GM19099 (cell line): ENCODE results near the gene TTC39B.

ENCODE experiments used
- POLR2A ChIP-seq: IDR thresholded peaks from 3 replicates; pipeline ENCODE4 v1.6.1; 2011; ENCODE audit warnings: low read depth; ENCODE audit not compliant: insufficient read length; ENCODE audit errors: extremely low read depth

The TTC39B gene

DNA sequence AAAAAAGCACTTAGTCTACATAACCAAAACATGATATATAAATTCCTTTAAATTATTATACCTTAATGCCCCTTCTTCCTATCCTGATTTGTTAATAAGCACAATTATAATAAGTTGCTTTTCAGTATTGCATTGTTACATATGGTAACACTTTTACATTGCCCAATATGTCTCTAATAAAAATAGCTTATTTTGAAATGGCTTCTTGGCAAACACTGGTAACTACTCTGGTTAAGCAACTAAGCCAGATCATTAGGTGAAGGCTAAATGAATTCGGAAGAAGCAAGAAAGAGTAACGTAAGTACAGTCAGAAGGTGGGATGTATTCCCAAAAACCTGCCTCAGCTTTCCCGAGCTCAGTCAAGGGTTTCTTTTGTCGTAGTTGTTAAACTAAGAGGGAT, 85.3 kb downstream of the TTC39B start:
- no peak for TF ChIP-seq POLR2A

DNA sequence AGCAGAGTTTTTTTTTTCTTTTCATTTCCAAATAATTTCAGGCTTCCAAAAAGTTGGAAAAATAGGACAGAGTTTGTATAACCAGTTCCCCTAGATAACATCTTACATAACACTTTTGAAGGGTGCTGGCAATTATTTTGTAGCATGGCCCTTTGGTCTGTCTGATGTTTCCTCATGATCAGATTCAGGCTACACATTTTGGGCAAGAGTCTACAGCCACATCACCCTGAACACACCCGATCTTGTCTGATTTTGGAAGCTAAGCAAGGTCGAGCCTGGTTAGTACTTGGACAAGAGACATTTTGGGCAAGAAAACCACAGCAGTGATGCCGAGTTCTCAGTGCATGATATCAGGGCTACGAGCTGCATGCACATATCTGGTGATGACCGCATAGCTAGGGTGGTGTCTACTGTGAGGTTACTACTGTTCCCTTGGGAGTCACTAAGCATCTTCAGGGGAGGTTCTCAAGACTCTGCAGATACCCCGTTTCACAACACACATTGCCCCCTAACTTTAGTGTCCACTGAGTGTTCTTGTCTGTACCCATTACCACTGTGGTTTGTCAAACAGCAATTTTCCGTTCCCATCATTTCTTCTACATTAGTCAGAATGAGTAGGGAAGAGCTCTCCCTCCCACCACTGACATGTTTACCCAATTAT, 86.2 kb downstream of the TTC39B start:
- TF ChIP-seq POLR2A = no peak

DNA sequence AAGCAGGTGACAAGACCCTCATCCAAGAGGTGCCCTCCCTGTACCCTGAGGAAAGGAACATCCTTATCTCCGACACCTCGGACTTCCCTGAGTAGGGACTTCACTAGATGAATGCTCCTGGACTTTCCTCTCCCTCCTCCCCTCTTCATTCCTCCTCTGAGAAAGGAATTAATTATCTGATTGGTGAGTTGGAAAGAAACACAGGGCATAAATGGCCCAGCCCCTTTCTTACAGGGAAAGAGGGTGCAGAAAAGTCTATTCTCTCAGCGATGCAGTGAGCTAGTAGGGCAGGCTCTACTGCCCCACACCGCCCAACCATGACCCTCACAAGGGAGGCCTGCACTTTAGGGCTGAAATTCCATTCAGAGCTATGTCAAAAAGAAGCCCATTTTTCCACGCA, 87.5 kb downstream of the TTC39B start:
- TF ChIP-seq POLR2A = no peak

DNA sequence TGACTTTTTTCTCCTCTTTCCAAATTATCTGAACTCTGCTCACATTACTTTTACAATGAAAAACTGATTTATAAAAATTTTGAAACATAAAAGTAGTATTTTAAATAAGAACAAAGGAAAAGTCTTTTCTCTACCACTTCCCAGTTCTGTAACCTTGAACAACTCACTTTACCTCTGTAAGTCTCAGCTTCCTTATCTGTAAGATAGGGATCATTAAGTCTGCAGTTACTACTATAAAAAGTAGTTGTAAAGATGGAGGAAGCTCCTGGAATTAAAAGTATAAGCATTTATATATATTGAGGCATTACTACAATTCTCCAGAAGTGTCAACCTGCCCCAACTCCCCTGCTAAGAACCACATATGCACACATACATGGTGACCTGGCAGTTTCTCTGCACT, 88.0 kb downstream of the TTC39B start:
- no peak for TF ChIP-seq POLR2A

DNA sequence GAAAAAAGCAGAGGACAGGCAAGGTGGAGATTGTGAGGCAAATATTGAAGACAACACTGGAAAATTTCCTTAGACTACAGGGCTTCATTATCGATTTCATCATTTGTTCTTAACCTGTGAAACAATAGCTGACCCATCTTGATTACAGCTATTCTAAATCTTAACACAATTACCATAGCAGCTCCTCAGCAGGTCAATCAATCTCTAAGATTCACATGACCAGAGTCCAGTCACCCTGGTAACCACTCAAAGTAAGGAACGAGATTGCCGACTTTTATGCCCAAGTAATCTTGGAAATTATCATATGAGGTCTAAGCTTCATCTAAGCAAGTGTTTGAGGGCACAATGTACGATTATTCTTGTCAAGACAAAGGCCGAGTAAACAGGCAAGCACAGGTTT, 93.8 kb downstream of the TTC39B start:
- TF ChIP-seq POLR2A = no peak

DNA sequence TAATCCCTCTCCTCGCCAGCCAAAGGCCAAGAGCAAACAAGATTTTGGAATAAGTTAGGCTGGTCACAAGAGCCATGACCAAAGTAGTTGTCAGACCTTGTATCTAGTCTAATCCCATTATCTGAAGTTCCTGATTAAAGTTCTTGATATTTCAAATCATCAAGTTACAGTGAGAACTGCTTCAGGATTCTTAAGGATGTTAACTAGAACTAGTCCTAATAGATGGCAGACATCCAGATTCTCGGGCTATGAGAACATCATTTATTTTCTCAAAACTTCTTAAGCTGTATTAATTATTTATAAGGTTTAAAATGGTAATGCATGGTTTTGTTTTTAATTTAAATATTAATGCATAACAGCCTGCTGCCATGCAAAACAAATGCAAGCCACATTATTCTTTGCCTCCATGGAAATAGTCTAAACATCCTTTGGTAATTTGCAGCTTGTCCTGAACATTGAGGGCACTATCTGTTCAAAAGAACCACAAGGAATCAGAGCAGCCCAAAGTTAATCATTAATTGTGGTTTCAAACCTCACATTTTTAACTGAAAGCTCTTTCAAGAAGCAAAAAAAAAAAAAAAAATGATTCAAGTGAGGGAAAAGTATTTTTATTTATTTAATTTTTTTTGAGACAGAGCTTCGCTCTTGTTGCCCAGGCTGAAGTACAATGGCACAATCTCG, 95.1 kb downstream of the TTC39B start:
- TF ChIP-seq POLR2A = no peak

DNA sequence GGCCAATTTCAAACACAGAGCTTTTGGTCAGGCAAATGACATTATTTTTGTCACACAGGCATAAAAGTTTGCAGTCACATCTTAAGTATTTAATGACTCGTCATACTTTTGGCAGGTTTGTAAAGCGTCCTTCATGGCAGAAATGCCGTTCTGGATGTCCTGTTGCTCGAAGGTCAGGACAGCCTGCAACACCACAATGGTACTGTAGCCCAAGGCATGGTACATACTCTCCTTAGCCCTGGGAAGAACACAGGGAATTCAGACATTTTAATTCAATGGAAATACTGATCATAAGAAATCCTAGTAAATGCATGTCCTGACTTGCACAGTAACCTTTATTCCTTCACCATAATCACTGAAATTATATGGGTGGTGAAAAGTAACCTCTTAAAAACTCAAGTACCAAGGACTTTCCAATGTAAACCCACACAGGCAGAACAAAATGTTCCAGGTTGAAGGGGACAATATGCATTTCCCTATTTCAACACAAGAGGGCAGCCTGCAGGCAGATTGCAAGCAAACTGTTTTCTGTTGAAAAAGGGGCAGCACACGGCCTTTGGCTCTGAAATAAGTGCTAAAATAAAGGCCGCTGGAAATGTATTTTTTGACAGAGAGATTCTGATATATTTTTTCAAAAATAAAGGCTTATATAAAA, 95.7 kb downstream of the TTC39B start:
- TF ChIP-seq POLR2A = no peak

DNA sequence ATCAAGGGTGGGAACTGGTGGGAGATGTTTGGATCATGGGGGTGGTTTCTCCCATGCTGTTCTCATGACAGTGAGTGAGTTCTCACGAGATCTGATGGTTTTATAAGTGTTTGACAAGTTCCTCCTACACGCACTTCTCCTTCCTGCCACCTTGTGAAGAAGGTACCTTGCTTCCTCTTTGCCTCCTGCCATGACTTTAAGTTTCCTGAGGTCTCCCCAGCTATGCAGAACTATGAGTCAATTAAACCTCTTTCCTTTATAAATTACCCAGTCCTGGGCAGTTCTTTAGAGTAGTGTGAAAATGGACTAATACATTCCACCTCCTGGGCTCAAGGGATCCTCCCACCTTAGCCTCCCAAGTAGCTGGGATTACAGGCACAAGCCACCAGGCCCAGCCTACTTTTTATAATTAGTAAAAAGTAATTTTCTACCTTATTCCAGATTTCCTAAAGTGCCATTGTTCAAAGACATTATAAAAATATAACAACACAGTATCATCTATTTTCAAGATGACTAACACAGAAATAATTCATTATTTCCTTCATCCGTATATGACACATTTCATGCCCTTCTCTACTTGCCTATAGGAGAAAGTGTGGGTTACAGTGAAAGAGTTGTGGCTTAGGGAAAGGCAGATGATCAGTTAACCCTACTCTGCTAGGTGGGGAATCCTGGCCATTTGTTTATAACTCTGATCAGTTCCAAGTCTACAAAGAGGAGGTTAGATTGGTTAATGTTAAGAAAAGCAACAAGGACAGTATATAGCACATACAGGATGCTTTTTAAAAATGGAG, 99.9 kb downstream of the TTC39B start:
- TF ChIP-seq POLR2A = no peak

DNA sequence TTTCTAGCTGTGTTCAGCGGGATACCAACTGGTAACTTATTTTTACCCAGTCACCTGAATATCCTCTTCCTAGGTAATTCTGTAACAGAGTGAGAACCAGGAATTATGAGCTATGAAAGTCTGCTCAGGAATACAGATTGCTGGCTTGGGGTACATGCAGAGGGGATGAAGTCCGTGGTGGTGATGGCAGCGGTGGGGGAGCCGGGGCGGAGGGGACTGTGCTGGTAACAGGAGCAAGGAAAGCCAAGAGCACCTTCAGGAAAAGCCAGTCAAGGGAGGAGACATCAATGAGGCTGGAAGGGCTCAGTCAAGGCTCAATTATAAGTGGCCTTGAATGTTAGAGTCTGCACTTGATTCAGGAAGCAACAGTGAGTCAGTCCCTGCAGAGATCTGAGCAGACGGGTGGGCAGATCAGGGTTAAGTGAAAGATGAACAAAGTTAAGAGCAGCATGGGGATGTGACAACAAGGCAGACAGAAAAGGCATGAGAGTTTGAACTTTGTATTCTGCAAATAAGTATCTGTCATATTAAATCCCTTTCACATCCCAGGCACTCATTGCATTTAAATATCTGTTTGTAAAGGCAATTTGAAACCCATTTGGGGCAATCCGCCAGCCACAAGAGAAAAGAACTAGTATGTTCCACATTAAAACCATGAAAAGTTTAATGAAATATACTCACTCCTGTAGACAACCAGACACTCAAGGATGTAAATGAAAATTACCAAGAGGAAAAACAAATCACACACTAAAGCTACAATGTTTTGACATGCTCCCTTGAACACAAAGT, 101.2 kb downstream of the TTC39B start:
- no peak for TF ChIP-seq POLR2A

DNA sequence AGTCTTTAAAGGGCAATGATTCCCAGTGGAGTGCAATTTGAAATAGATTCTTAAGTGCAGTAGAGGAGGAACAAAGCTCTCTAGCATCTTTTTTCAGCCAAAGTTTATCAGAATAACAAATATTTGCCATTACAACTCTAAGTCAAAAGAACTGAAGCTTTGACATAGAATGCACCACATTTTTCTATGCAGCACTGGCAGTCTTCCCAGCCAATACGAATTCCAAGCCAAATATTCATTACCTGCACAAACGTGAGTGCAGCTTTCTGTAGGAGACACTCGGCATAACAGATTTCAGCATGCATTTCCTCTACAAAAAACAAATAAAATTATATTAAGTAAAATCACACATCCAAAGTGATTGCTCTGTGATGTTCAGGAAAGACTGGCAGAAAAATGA, 103.4 kb downstream of the TTC39B start:
- TF ChIP-seq POLR2A = no peak

DNA sequence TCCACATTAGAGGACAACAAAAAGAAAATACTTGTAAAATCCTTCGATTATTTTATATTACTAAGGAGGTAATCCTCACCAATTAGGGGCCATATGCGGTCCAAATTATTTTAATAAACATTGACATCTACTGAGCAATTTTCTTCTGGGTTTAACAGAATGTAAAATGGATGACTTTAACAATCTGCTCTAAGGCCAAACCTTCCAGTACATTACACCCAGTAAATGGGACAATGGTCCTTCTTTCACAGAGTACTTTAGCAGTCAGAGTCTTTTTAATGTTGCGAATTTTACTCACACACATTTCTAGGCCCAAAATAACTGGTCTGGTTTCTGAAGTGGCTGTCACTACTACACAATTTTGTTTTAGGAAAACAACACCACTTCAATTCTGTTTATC, 106.9 kb downstream of the TTC39B start:
- TF ChIP-seq POLR2A = no peak

DNA sequence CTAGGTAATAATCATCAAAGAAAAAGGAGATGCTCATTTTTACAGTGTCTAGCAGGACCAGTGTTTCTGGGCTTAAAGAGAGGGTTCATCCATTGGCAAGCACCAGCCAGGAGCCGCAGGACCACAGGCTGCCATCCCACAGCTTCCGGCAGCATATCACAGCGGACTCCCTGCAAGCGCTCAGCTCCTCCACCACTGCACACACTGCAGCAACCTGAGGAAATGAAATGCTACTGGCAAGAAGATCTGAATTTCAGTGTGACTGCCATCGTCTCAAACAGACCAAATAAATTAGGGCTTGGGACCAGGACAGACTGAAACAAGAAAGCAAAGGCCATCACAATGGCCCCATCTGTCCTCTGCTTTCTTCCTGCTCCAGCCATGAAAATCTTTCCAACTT, 114.2 kb downstream of the TTC39B start:
- TF ChIP-seq POLR2A = no peak

DNA sequence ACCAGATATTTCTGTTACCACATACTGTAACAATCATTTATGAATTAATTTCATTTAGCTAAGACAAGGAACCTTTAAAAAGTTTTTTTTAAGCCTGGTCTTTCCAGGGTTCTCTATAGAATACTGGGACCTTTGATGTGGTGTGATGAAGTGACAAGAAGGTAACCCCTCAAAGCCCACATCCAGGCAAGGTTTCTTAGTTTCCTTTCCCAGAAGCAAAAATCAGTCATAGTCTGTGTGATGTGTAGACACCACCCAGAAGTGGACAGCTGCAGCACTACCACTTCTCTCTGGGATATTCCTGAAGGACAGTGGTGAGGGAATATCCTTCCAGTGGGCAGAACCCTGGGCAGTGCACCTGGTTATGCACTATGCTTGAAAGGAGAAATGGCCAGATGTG, 115.6 kb downstream of the TTC39B start:
- TF ChIP-seq POLR2A = no peak

DNA sequence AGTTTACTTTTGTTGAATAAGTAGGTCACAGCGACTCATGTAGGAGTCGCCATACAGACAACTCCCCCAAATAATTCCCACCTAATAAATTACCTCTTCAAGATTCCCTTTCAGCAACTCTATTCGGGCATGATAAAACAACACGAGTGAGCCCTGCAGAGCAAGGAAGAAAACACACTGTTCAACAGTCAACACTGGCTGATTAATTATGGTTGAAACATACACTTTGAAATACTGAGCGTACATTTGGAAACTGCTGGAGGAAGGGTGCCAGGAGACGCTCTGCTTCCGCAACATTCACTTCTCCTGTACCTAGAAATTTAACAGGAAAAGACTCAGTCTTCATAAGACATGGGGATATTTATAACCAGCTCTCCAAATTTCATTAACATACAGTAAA, 117.5 kb downstream of the TTC39B start:
- TF ChIP-seq POLR2A = no peak

DNA sequence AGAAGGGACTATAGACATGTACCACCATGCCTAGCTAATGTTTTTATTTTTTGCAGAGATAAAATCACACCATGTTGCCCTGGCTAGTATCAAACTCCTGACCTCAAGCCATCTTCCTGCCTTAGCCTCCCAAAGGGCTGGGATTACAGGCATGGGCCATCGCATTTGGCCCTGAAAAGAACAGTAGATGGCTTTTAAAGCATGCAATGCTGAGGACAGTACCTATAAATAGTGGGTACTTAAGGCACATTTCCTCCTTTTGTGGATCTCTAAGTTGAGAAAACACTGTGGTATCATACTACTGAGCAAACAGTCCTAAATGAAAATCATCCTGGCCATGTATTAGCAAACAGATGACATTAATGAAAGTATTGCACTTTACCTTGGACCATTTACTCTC, 119.4 kb downstream of the TTC39B start:
- TF ChIP-seq POLR2A = no peak

DNA sequence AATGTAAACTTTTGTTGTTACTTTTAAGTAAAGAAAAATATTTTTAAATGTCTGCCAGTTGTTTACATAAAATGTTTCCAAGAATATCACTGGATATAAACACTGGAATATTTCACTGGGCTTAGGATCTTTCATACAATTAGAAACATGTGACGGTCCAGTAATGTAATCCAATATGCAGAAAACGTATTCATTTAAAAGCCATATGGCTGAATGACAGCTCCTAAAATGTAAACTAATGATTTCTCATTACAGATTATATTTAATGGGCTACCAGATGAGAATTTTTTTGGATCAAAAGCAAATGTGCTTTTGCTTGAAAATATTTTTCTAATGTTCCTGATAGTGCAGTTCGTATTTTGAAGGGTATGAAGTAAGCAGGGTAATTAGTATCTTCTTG, 124.3 kb downstream of the TTC39B start:
- no peak for TF ChIP-seq POLR2A
